Measurements from ENCODE around the gene LRRFIP1.

LRRFIP1 gene

DNA sequence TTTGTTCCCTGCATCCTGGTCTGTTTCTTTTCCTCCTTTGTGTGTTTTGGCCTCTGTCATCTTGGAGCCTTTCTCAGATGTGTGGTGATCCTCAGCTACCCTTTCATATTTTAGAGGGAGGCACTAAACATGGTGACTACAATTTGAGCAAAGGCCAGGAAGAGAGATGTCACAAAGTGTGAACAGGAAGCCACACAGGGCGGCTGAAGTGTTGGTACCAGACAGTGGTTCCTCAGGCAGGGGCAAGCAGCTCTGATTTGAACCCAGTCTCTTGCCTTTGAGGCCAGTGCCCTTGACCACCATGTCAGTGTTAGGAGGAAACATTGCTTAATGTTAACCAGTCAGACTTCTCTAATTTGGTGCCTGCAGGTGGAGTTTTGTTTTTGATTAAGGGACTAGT, 9.2 kb downstream of the LRRFIP1 start:
- CTCF ChIA-PET, result no interaction called here
- H3K4me3 Mint-ChIP-seq, result no peak overlapping the region
- no peak for DNase-seq
- no peak overlapping the region for H3K27ac Mint-ChIP-seq
- peaks cover 7% of the 10 kb centered on the region for H3K9me3 Mint-ChIP-seq
- H3K36me3 Mint-ChIP-seq, result no peaks in the 10 kb centered on the region
- H3K27me3 Mint-ChIP-seq, result peaks cover 42% of the 10 kb centered on the region
- H3K4me1 Mint-ChIP-seq, result peaks cover 5% of the 10 kb centered on the region

- CTCF ChIA-PET, result no interaction called here
- H3K27ac Mint-ChIP-seq, result no peak overlapping the region
- no peak for DNase-seq
- peaks cover 7% of the 10 kb centered on the region for H3K9me3 Mint-ChIP-seq
- peaks cover 5% of the 10 kb centered on the region for H3K4me1 Mint-ChIP-seq
- H3K4me3 Mint-ChIP-seq, result no peak overlapping the region
- peaks cover 38% of the 10 kb centered on the region for H3K27me3 Mint-ChIP-seq
- H3K36me3 Mint-ChIP-seq, result no peaks in the 10 kb centered on the region
Measured at GRCh38 chr2:237637429-237638135, 10.2 kb downstream of the LRRFIP1 start.

DNA sequence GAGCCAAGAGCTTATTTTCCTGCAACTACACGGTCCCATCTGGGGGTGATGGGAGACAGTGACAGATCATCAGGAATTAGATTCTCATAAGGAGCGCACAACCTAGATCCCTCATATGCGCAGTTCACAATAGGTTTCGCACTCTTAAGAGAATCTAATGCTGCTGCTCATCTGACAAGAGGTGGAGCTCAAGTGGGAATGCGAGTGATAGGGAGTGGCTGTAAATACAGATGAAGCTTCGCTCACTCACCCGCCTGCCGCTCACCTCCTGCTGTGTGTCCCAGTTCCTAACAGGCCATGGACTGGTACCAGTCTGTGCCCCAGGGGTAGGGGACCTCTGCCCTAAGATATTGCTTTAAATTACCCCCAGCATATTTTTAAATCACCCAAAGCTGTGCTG, 10.8 kb downstream of the LRRFIP1 start:
- H3K27me3 Mint-ChIP-seq, result peaks cover 32% of the 10 kb centered on the region
- CTCF ChIA-PET, result no interaction called here

GRCh38 chr2:237639052-237639835, 11.9 kb downstream of the LRRFIP1 start:
- Mint-ChIP-seq H3K27ac (no peak overlapping the region), H3K9me3 (peaks cover 7% of the 10 kb centered on the region), H3K27me3 (peaks cover 31% of the 10 kb centered on the region), H3K4me1 (peaks cover 5% of the 10 kb centered on the region), H3K36me3 (no peaks in the 10 kb centered on the region), H3K4me3 (no peak overlapping the region)
- CTCF ChIA-PET, result interaction anchor here (0.8 to 1.3 kb wide), 2 partner anchors 105 to 126 kb away, joined by 3 to 5 read pairs; no protein-coding TSS in a partner anchor
- DNase-seq, result no peak

More for the DNA sequence above, 10.8 kb downstream of the LRRFIP1 start:
- no peak for DNase-seq
- Mint-ChIP-seq H3K4me1 (peaks cover 5% of the 10 kb centered on the region), H3K9me3 (peaks cover 7% of the 10 kb centered on the region), H3K36me3 (no peaks in the 10 kb centered on the region), H3K27ac (no peak overlapping the region), H3K4me3 (no peak overlapping the region)

GRCh38 chr2:237639836-237640220, 12.4 kb downstream of the LRRFIP1 start:
- Mint-ChIP-seq H3K4me3 (no peak overlapping the region), H3K36me3 (no peaks in the 10 kb centered on the region), H3K27ac (no peak overlapping the region), H3K4me1 (peaks cover 5% of the 10 kb centered on the region), H3K27me3 (peaks cover 33% of the 10 kb centered on the region), H3K9me3 (peaks cover 6% of the 10 kb centered on the region)
- CTCF ChIA-PET, result interaction anchor here (0.8 to 1.3 kb wide), 2 partner anchors 105 to 127 kb away, joined by 3 to 5 read pairs; no protein-coding TSS in a partner anchor
- DNase-seq, result no peak

GRCh38 chr2:237640493-237640998, 13.2 kb downstream of the LRRFIP1 start:
- DNase-seq, result no peak
- CTCF ChIA-PET, result interaction anchor here (0.8 kb wide), 1 partner anchor 104 kb away, joined by 3 read pairs; no protein-coding TSS in a partner anchor
- no peak overlapping the region for H3K4me3 Mint-ChIP-seq
- H3K4me1 Mint-ChIP-seq, result peaks cover 5% of the 10 kb centered on the region
- no peaks in the 10 kb centered on the region for H3K36me3 Mint-ChIP-seq
- H3K9me3 Mint-ChIP-seq, result peaks cover 5% of the 10 kb centered on the region
- H3K27me3 Mint-ChIP-seq, result peaks cover 38% of the 10 kb centered on the region
- no peak overlapping the region for H3K27ac Mint-ChIP-seq

- H3K36me3 Mint-ChIP-seq, result no peaks in the 10 kb centered on the region
- no peaks in the 10 kb centered on the region for H3K9me3 Mint-ChIP-seq
- no peak overlapping the region for H3K27ac Mint-ChIP-seq
- no peak overlapping the region for H3K4me3 Mint-ChIP-seq
- DNase-seq, result no peak
- CTCF ChIA-PET, result no interaction called here
- peaks cover 31% of the 10 kb centered on the region for H3K27me3 Mint-ChIP-seq
- H3K4me1 Mint-ChIP-seq, result no peaks in the 10 kb centered on the region
Measured at GRCh38 chr2:237642038-237642734, 14.8 kb downstream of the LRRFIP1 start.

GRCh38 chr2:237643066-237643465, 15.7 kb downstream of the LRRFIP1 start:
- no peaks in the 10 kb centered on the region for H3K4me1 Mint-ChIP-seq
- no peaks in the 10 kb centered on the region for H3K9me3 Mint-ChIP-seq
- CTCF ChIA-PET, result no interaction called here
- peaks cover 28% of the 10 kb centered on the region for H3K27me3 Mint-ChIP-seq
- no peak overlapping the region for H3K4me3 Mint-ChIP-seq
- H3K36me3 Mint-ChIP-seq, result no peaks in the 10 kb centered on the region
- DNase-seq, result no peak
- no peak overlapping the region for H3K27ac Mint-ChIP-seq

- Mint-ChIP-seq H3K36me3 (no peaks in the 10 kb centered on the region), H3K27me3 (peaks cover 24% of the 10 kb centered on the region), H3K27ac (no peak overlapping the region), H3K9me3 (no peaks in the 10 kb centered on the region), H3K4me1 (no peaks in the 10 kb centered on the region), H3K4me3 (no peak overlapping the region)
- DNase-seq, result no peak
- CTCF ChIA-PET, result no interaction called here
Measured at GRCh38 chr2:237643582-237644380, 16.4 kb downstream of the LRRFIP1 start.

- CTCF ChIA-PET, result no interaction called here
Measured at GRCh38 chr2:237644381-237644703, 17.0 kb downstream of the LRRFIP1 start.

DNA sequence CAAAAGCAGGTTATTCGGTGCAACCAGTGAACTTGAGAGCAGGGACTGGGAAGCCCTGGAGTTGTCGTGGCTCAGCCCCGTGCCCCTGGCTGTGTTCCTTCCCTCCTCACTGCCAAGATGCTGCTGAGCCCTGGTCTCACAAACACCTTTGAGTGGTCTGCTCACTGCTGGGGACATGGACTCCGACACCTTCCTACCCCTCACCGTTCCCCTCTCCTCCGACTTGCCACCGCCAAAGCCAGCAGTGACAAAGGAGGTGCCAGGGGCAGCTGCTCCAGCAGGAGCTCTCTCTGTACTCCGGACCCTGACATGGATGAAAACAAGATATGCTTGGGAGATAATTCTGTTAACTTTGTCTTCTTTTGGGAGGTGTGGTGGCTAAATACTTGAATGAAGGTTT, 17.9 kb downstream of the LRRFIP1 start:
- Mint-ChIP-seq H3K4me1 (no peaks in the 10 kb centered on the region), H3K4me3 (no peak overlapping the region), H3K27ac (no peak overlapping the region), H3K9me3 (no peaks in the 10 kb centered on the region), H3K27me3 (peaks cover 34% of the 10 kb centered on the region), H3K36me3 (no peaks in the 10 kb centered on the region)
- CTCF ChIA-PET, result interaction anchor here (1.2 kb wide), 1 partner anchor 64 kb away, joined by 3 read pairs; no protein-coding TSS in a partner anchor
- DNase-seq, result no peak

More at GRCh38 chr2:237644381-237644703, 17.0 kb downstream of the LRRFIP1 start:
- Mint-ChIP-seq H3K27me3 (peaks cover 26% of the 10 kb centered on the region), H3K36me3 (no peaks in the 10 kb centered on the region), H3K27ac (no peak overlapping the region), H3K4me1 (no peaks in the 10 kb centered on the region), H3K4me3 (no peak overlapping the region), H3K9me3 (no peaks in the 10 kb centered on the region)
- no peak for DNase-seq

GRCh38 chr2:237647176-237648015, 20.0 kb downstream of the LRRFIP1 start:
- H3K27me3 Mint-ChIP-seq, result peaks cover 41% of the 10 kb centered on the region
- DNase-seq, result no peak
- peaks cover 2% of the 10 kb centered on the region for H3K9me3 Mint-ChIP-seq
- no peak overlapping the region for H3K4me3 Mint-ChIP-seq
- H3K27ac Mint-ChIP-seq, result no peak overlapping the region
- CTCF ChIA-PET, result no interaction called here
- no peaks in the 10 kb centered on the region for H3K4me1 Mint-ChIP-seq
- no peaks in the 10 kb centered on the region for H3K36me3 Mint-ChIP-seq

- Mint-ChIP-seq H3K27me3 (peaks cover 45% of the 10 kb centered on the region), H3K36me3 (no peaks in the 10 kb centered on the region)
Measured at GRCh38 chr2:237648016-237648381, 20.6 kb downstream of the LRRFIP1 start.

More at GRCh38 chr2:237648016-237648381, 20.6 kb downstream of the LRRFIP1 start:
- DNase-seq, result no peak
- CTCF ChIA-PET, result no interaction called here
- Mint-ChIP-seq H3K9me3 (peaks cover 2% of the 10 kb centered on the region), H3K4me3 (no peak overlapping the region), H3K27ac (no peak overlapping the region), H3K4me1 (no peaks in the 10 kb centered on the region)

Measured in activated naive CD4-positive, alpha-beta T cell treated with anti-CD3 and anti-CD28 coated beads, Interleukin-2, amount 10 ng/mL, durations not matched to agents 7 days and 5 days (primary cell).